ENCODE measurements around the gene RAD52. TPM values are rescaled to one million over a fixed set of nuclear protein-coding genes. Genes with fewer than 3 reads are reported as not detected.
A peak's percentile ranks its signal among the peaks of the same experiment; 100 is the strongest.

RAD52 gene
- total and polyA plus RNA-seq, 4 donors: 4.4 to 25.7 (median 13.7) TPM

DNA sequence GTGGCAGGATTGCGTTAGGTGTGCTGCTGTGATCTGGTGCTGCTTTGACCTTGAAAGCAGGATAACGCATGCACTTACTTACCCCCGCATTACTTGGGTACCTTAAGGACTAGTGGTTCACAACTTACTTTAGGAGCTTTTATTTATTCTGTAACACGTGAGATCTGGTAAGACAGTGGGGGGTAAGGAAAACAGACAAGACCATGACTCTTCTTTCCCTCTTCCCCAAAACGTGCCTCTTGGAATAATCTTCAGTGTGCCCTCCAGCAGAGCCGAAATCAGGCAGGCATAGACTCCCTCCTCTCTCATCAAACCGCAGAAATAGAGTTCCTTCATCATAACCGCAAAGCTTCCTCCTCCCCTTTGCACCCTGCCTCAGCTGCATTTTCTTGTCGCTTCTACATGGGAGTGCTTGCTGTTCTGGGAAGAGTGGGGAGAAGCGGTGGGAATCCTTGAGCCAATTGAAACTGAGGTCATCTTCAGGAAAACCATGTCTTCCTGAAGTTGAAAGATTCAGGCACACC lies 43.4 kb downstream of the RAD52 start:
- Histone ChIP-seq H3K4me1 (ENCODE audit: control insufficient read depth in 1 of 2, insufficient read depth in 2 of 2, low read length in 2 of 2) (no peaks in the 10 kb centered on the region), H3K27ac (ENCODE audit: low read depth in 1 of 2, low read length in 2 of 2) (no peak overlapping the region), H3K4me3 (ENCODE audit: low read length in 2 of 2) (no peak overlapping the region), H3K36me3 (ENCODE audit: control insufficient read depth in 1 of 2, insufficient read depth in 2 of 2, low read length in 1 of 2) (peaks cover 8 to 20% of the 10 kb centered on the region in 2 donors), H3K27me3 (ENCODE audit: control insufficient read depth in 1 of 2, insufficient read depth in 2 of 2, low read length in 1 of 2) (no peaks in the 10 kb centered on the region), H3K9me3 (ENCODE audit: control insufficient read depth, low read length) (no peaks in the 10 kb centered on the region)
- WGBS, 2 donors: 87 to 91% methylated on average over 10 of the region's 10 CpGs
- DNase-seq (no peak), ATAC-seq (ENCODE audit: low FRiP score) (no peak)
- intact Hi-C loops (cut with DNase I): no loop called here

DNA sequence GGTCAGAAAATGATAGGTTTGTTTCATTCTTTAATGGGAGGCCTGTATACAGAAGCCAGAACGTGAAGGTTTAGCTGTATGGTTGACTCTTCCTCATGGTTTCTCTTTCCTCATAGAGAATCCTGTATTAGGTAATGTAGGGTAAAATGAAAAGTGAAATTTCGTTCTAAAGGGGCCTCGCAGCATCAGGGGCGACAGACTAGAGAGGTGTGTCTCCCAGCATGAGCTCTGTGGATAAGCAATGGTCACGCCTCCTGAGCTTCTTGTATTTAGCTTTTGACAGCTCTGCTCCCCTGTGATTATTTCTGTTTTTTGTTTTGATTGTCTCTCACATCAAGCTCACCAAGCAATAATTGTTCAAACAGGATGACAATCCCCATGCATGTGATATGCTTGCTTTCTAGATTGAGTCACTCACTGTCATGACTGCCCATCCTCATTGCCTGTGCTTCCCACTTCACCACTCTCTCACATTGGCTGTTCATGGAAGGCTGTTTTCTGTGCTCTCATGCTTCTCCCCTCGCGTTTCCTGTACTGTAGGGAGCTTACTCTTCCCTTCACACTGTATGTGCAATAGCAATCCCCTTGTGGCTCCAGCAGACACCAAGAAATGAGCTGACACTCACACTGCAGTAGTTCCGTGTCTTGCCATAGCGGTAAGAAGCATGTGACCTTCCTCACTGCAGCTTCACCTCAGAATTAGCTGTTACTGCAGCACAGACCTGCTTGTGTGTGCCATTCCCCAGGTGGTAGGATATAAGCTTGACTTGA lies 44.0 kb downstream of the RAD52 start:
- no peaks in the 10 kb centered on the region for H3K4me1 ChIP-seq (ENCODE audit: control insufficient read depth in 1 of 2, insufficient read depth in 2 of 2, low read length in 2 of 2)
- DNase-seq (no peak), ATAC-seq (ENCODE audit: low FRiP score) (no peak)
- H3K36me3 ChIP-seq (ENCODE audit: control insufficient read depth in 1 of 2, insufficient read depth in 2 of 2, low read length in 1 of 2): peaks cover 8 to 21% of the 10 kb centered on the region in 2 donors
- 90 to 92% methylated on average over 9 of the region's 9 CpGs for WGBS, 2 donors
- no peaks in the 10 kb centered on the region for H3K27me3 ChIP-seq (ENCODE audit: control insufficient read depth in 1 of 2, insufficient read depth in 2 of 2, low read length in 1 of 2)
- H3K27ac ChIP-seq (ENCODE audit: low read depth in 1 of 2, low read length in 2 of 2): no peak overlapping the region
- intact Hi-C loops (cut with DNase I): no loop called here
- no peaks in the 10 kb centered on the region for H3K9me3 ChIP-seq (ENCODE audit: control insufficient read depth, low read length)
- no peak overlapping the region for H3K4me3 ChIP-seq (ENCODE audit: low read length in 2 of 2)

DNA sequence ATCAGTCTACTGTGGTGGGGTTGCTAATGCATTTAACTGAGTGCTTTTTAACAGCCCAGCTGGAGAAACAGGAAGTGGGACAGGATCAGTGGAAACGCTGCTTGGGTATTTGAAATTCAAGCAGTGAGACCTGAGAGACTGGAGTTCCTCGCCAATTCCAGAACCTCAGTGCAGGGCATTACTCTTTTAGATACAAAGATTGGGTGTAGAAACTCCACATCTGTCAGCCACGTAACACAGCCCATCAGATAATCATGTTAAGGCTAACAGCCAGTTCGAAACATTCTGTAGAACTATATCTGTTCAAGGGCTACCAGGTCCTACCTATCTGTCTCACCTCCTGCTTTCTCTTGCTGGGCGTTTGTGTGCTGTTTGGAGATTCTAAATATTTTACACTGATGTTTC lies 45.5 kb downstream of the RAD52 start:
- no peak overlapping the region for H3K27ac ChIP-seq (ENCODE audit: low read depth in 1 of 2, low read length in 2 of 2)
- ATAC-seq (ENCODE audit: low FRiP score): no peak
- H3K4me1 ChIP-seq (ENCODE audit: control insufficient read depth in 1 of 2, insufficient read depth in 2 of 2, low read length in 2 of 2): no peaks in the 10 kb centered on the region
- no peak for DNase-seq
- H3K27me3 ChIP-seq (ENCODE audit: control insufficient read depth in 1 of 2, insufficient read depth in 2 of 2, low read length in 1 of 2): no peaks in the 10 kb centered on the region
- H3K9me3 ChIP-seq (ENCODE audit: control insufficient read depth, low read length): no peaks in the 10 kb centered on the region
- 58 to 74% methylated on average over 5 of the region's 5 CpGs for WGBS, 2 donors
- H3K4me3 ChIP-seq (ENCODE audit: low read length in 2 of 2): no peak overlapping the region
- peaks cover 8 to 21% of the 10 kb centered on the region in 2 donors for H3K36me3 ChIP-seq (ENCODE audit: control insufficient read depth in 1 of 2, insufficient read depth in 2 of 2, low read length in 1 of 2)
- intact Hi-C loops (cut with DNase I): no loop called here

DNA sequence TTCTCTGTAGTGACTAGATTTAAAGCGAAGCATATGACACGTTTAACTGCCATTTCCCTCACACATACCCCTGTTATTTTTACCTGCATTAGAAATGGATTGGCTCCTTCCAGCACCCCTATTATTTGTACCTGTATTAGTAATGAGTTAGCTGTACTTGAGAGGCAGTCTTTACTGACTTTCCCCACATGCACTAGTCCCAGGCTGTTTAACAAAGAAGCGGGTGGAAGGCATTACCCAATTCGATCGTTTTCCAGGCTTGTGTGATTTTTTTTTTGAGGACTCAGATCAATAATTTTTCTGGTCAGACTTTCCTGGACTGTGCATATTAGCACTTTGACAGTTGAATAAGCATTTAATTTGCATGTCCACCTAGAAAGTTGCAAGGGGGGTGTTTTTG lies 46.4 kb downstream of the RAD52 start:
- H3K36me3 ChIP-seq (ENCODE audit: control insufficient read depth in 1 of 2, insufficient read depth in 2 of 2, low read length in 1 of 2): peaks cover 8 to 21% of the 10 kb centered on the region in 2 donors
- 75 to 77% methylated on average over 5 of the region's 5 CpGs for WGBS, 2 donors
- no peaks in the 10 kb centered on the region for H3K9me3 ChIP-seq (ENCODE audit: control insufficient read depth, low read length)
- H3K27ac ChIP-seq (ENCODE audit: low read depth in 1 of 2, low read length in 2 of 2): no peak overlapping the region
- no peak overlapping the region for H3K4me3 ChIP-seq (ENCODE audit: low read length in 2 of 2)
- no peaks in the 10 kb centered on the region for H3K27me3 ChIP-seq (ENCODE audit: control insufficient read depth in 1 of 2, insufficient read depth in 2 of 2, low read length in 1 of 2)
- ATAC-seq (ENCODE audit: low FRiP score) (no peak), DNase-seq (no peak)
- intact Hi-C loops (cut with DNase I): no loop called here
- H3K4me1 ChIP-seq (ENCODE audit: control insufficient read depth in 1 of 2, insufficient read depth in 2 of 2, low read length in 2 of 2): no peaks in the 10 kb centered on the region

DNA sequence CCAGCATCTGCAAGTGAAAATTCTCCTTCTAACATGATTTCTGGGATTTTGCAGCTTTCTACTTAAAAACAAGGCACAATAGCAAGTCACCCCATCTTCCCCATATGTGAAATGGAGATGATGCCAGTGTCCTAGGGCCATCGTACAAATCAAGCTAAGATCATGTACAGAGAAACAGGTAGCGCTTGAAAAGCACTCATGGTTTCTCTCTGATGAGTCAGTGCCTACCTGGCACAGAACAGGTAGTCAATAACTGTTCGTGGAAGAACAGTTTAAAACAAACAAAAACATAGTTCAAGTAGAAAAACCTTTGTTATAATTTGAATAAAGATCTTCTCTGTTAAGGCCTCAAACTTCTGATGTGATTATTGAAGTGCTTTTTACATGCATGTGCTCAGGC lies 46.9 kb downstream of the RAD52 start:
- DNase-seq (no peak), ATAC-seq (ENCODE audit: low FRiP score) (no peak)
- Histone ChIP-seq H3K4me1 (ENCODE audit: control insufficient read depth in 1 of 2, insufficient read depth in 2 of 2, low read length in 2 of 2) (no peaks in the 10 kb centered on the region), H3K36me3 (ENCODE audit: control insufficient read depth in 1 of 2, insufficient read depth in 2 of 2, low read length in 1 of 2) (peaks cover 7 to 19% of the 10 kb centered on the region in 2 donors), H3K27me3 (ENCODE audit: control insufficient read depth in 1 of 2, insufficient read depth in 2 of 2, low read length in 1 of 2) (no peaks in the 10 kb centered on the region), H3K27ac (ENCODE audit: low read depth in 1 of 2, low read length in 2 of 2) (no peak overlapping the region), H3K9me3 (ENCODE audit: control insufficient read depth, low read length) (no peaks in the 10 kb centered on the region), H3K4me3 (ENCODE audit: low read length in 2 of 2) (no peak overlapping the region)
- 80 to 81% methylated on average over 3 of the region's 3 CpGs for WGBS, 2 donors
- intact Hi-C loops (cut with DNase I): no loop called here

DNA sequence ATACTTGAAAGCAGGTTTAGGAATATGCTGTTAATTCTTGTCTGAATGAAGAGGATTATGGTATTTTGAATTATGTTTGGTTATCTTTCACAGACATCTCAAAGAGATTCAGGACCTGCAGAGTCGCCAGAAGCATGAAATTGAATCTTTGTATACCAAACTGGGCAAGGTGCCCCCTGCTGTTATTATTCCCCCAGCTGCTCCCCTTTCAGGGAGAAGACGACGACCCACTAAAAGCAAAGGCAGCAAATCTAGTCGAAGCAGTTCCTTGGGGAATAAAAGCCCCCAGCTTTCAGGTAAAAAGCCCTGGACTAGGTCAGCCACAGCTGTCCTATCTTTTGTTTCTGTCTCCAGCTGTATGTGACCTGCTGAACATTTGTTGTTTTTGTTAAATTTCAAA lies 52.1 kb downstream of the RAD52 start:
- Histone ChIP-seq H3K36me3 (ENCODE audit: control insufficient read depth in 1 of 2, insufficient read depth in 2 of 2, low read length in 1 of 2) (peaks cover 0 to 5% of the 10 kb centered on the region in 2 donors), H3K27me3 (ENCODE audit: control insufficient read depth in 1 of 2, insufficient read depth in 2 of 2, low read length in 1 of 2) (no peaks in the 10 kb centered on the region), H3K4me3 (ENCODE audit: low read length in 2 of 2) (no peak overlapping the region), H3K27ac (ENCODE audit: low read depth in 1 of 2, low read length in 2 of 2) (peak overlapping the region; percentile 57 to 85), H3K9me3 (ENCODE audit: control insufficient read depth, low read length) (no peaks in the 10 kb centered on the region), H3K4me1 (ENCODE audit: control insufficient read depth in 1 of 2, insufficient read depth in 2 of 2, low read length in 2 of 2) (peaks cover 0 to 5% of the 10 kb centered on the region in 2 donors)
- WGBS, 2 donors: 44% methylated on average over 4 of the region's 4 CpGs
- ATAC-seq (ENCODE audit: low FRiP score): no peak
- DNase-seq: no peak
- intact Hi-C loops (cut with DNase I): loop anchor here in 1 of 2 donors (5.0 kb wide), 1 partner anchor 50 kb away; the partner anchor contains the start of gene RAD52

DNA sequence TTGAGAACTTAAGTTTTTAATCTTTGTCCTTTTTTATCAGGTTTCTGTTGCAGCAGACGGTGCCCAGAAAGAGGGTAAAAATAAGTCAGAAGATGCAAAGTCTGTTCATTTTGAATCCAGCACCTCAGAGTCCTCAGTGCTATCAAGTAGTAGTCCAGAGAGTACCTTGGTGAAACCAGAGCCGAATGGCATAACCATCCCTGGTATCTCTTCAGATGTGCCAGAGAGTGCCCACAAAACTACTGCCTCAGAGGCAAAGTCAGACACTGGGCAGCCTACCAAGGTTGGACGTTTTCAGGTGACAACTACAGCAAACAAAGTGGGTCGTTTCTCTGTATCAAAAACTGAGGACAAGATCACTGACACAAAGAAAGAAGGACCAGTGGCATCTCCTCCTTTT lies 53.5 kb downstream of the RAD52 start:
- Histone ChIP-seq H3K9me3 (ENCODE audit: control insufficient read depth, low read length) (no peaks in the 10 kb centered on the region), H3K36me3 (ENCODE audit: control insufficient read depth in 1 of 2, insufficient read depth in 2 of 2, low read length in 1 of 2) (no peaks in the 10 kb centered on the region), H3K27me3 (ENCODE audit: control insufficient read depth in 1 of 2, insufficient read depth in 2 of 2, low read length in 1 of 2) (no peaks in the 10 kb centered on the region), H3K4me1 (ENCODE audit: control insufficient read depth in 1 of 2, insufficient read depth in 2 of 2, low read length in 2 of 2) (peaks cover 0 to 5% of the 10 kb centered on the region in 2 donors), H3K4me3 (ENCODE audit: low read length in 2 of 2) (no peak overlapping the region), H3K27ac (ENCODE audit: low read depth in 1 of 2, low read length in 2 of 2) (peak overlapping the region; percentile 33 to 73)
- ATAC-seq (ENCODE audit: low FRiP score) (no peak), DNase-seq (no peak)
- intact Hi-C loops (cut with DNase I): loop anchor here in 1 of 2 donors (5.0 kb wide), 1 partner anchor 51 kb away; the partner anchor contains the start of gene RAD52
- 36 to 38% methylated on average over 4 of the region's 4 CpGs for WGBS, 2 donors

DNA sequence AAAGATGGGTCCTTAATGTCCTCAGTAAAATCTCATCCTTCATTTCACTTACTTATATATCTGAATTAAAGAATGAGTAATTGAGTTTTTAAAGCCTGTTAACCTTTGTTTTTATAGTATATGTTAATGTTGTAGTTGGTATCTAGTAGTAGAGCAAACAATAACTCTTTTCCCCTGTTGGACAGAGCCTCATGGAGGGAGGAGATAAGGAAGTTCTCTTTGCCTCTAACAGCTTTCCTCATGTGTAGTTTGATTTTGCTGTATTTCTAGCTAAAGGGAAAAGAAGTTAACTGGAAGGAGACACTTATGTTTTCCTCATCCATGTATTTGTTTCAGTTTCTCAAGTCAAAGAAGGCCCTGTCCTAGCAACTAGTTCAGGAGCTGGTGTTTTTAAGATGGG lies 55.3 kb downstream of the RAD52 start:
- no peaks in the 10 kb centered on the region for H3K27me3 ChIP-seq (ENCODE audit: control insufficient read depth in 1 of 2, insufficient read depth in 2 of 2, low read length in 1 of 2)
- H3K4me1 ChIP-seq (ENCODE audit: control insufficient read depth in 1 of 2, insufficient read depth in 2 of 2, low read length in 2 of 2): peaks cover 0 to 5% of the 10 kb centered on the region in 2 donors
- H3K4me3 ChIP-seq (ENCODE audit: low read length in 2 of 2): no peak overlapping the region
- no peaks in the 10 kb centered on the region for H3K9me3 ChIP-seq (ENCODE audit: control insufficient read depth, low read length)
- H3K27ac ChIP-seq (ENCODE audit: low read depth in 1 of 2, low read length in 2 of 2): no peak overlapping the region
- intact Hi-C loops (cut with DNase I): no loop called here
- H3K36me3 ChIP-seq (ENCODE audit: control insufficient read depth in 1 of 2, insufficient read depth in 2 of 2, low read length in 1 of 2): peaks cover 0 to 2% of the 10 kb centered on the region in 2 donors
- DNase-seq (no peak), ATAC-seq (ENCODE audit: low FRiP score) (no peak)

DNA sequence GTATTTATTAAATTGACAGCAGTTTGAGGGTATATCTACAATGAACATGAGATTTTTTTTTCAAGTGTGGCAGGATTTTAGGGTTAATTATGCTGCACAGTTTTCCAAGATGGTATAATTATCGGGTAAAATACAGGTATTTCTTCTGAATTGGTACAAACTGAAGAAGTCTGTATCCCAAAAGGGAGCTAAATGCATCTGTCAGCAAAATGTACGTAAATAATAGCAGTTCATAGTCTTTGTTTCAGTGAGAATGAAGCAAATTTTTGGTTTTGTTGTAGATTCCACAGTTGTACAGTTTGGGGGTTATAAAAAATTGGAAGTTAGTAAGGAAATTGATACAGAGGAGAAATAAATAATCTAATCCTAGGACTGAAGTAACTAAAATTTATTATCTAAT lies 63.3 kb downstream of the RAD52 start:
- H3K27me3 ChIP-seq (ENCODE audit: control insufficient read depth in 1 of 2, insufficient read depth in 2 of 2, low read length in 1 of 2): no peaks in the 10 kb centered on the region
- 90% methylated on average over 2 of the region's 2 CpGs for WGBS, 2 donors
- no peak overlapping the region for H3K4me3 ChIP-seq (ENCODE audit: low read length in 2 of 2)
- no peaks in the 10 kb centered on the region for H3K9me3 ChIP-seq (ENCODE audit: control insufficient read depth, low read length)
- H3K4me1 ChIP-seq (ENCODE audit: control insufficient read depth in 1 of 2, insufficient read depth in 2 of 2, low read length in 2 of 2): no peaks in the 10 kb centered on the region
- ATAC-seq (ENCODE audit: low FRiP score) (no peak), DNase-seq (no peak)
- no peak overlapping the region for H3K27ac ChIP-seq (ENCODE audit: low read depth in 1 of 2, low read length in 2 of 2)
- H3K36me3 ChIP-seq (ENCODE audit: control insufficient read depth in 1 of 2, insufficient read depth in 2 of 2, low read length in 1 of 2): peaks cover 17 to 26% of the 10 kb centered on the region in 2 donors
- intact Hi-C loops (cut with DNase I): no loop called here
